Measurements from ENCODE around the gene BNC2. TPM values are rescaled to one million over a fixed set of nuclear protein-coding genes. Genes with fewer than 3 reads are reported as not detected.

The BNC2 gene
- total RNA-seq, 1 experiment from 2014 or later: 43.6 TPM

GRCh38 chr9:16683326-16683725 lies 187.1 kb downstream of the BNC2 start:
- WGBS (ENCODE audit: extremely low coverage, insufficient read length, low lambda C conversion rate): no CpG with 5 or more reads among the region's 2 CpGs

More at GRCh38 chr9:16683326-16683725, 187.1 kb downstream of the BNC2 start:
- no peak for DNase-seq
- Histone ChIP-seq H2BK5ac (ENCODE audit: insufficient read length, low read length) (no peak overlapping the region), H4K5ac (ENCODE audit: insufficient read length, low read depth, low read length) (no peak overlapping the region), H3K23me2 (ENCODE audit: insufficient read length, low read depth, low read length, poor library complexity, severe bottlenecking) (no peaks in the 10 kb centered on the region), H4K8ac (replicated peaks; ENCODE audit: insufficient read length, low read depth, low read length) (no peak overlapping the region), H3K79me2 (ENCODE audit: insufficient read depth, low read length) (no peaks in the 10 kb centered on the region), H2BK120ac (ENCODE audit: low read depth, low read length, poor library complexity, severe bottlenecking) (no peak overlapping the region), H4K20me1 (ENCODE audit: control insufficient read depth, insufficient read depth, insufficient read length) (no peaks in the 10 kb centered on the region), H2AK5ac (ENCODE audit: insufficient read length, low read length) (no peak overlapping the region), H3K27me3 (ENCODE audit: insufficient read depth, low read length) (no peaks in the 10 kb centered on the region), H3K4me1 (ENCODE audit: insufficient read depth, low read length) (peaks cover 5% of the 10 kb centered on the region; the same call in 1 of the 2 replicates), H3K23ac (ENCODE audit: insufficient read length, low read depth, low read length) (no peak overlapping the region), H4K91ac (ENCODE audit: insufficient read length, low read depth, low read length) (no peak overlapping the region), H2AFZ (ENCODE audit: low read length) (no peak overlapping the region), H3K14ac (ENCODE audit: insufficient read depth, low read length) (no peak overlapping the region), H3K9me3 (ENCODE audit: control insufficient read depth, low read depth, low read length) (no peaks in the 10 kb centered on the region), H3K4me2 (ENCODE audit: insufficient read depth, insufficient read length, low read length) (no peak overlapping the region), H3K4ac (ENCODE audit: low read depth, low read length) (no peak overlapping the region), H2BK20ac (ENCODE audit: low read depth, low read length, poor library complexity, severe bottlenecking) (no peak overlapping the region), H2BK15ac (ENCODE audit: low read depth, low read length) (no peak overlapping the region), H3K9ac (ENCODE audit: extremely low read depth, insufficient read length, low read length) (no peak overlapping the region), H3K27ac (ENCODE audit: insufficient read length, low read depth, low read length) (no peak overlapping the region), H3T11ph (ENCODE audit: low read length) (no peak overlapping the region), H2BK12ac (ENCODE audit: insufficient read length, low read depth, low read length) (no peak overlapping the region), H3K79me1 (ENCODE audit: insufficient read depth, low read depth, low read length, poor library complexity, severe bottlenecking) (no peaks in the 10 kb centered on the region), H3K18ac (ENCODE audit: insufficient read length, low read depth, low read length) (no peak overlapping the region), H3K56ac (ENCODE audit: insufficient read length, low read depth, low read length) (no peak overlapping the region)
- TF ChIP-seq CTCF (conservative IDR thresholded peaks at IDR 0.05): no peak
- no peak overlapping the region for H3K4me3 Mint-ChIP-seq
- H3K9me3 Mint-ChIP-seq: no peaks in the 10 kb centered on the region
- no peaks in the 10 kb centered on the region for H3K27me3 Mint-ChIP-seq (ENCODE audit: low read depth)
- no peaks in the 10 kb centered on the region for H3K36me3 Mint-ChIP-seq (ENCODE audit: insufficient read depth in 1 of 3, low read depth in 3 of 3)
- H3K27ac Mint-ChIP-seq: peak overlapping the region in 1 of 3 experiments; percentile 59; a peak in 1 of 7 replicates
- H3K4me1 Mint-ChIP-seq: peaks cover 51 to 54% of the 10 kb centered on the region in 2 experiments

Data from H9 (cell line).